Adrenal gland (tissue), 12 donors: Measurements from ENCODE around the gene MAN1A1. TPM values are rescaled to one million over a fixed set of nuclear protein-coding genes. Genes with fewer than 3 reads are reported as not detected.

Experiments
- DNase-seq, 7 donors: peaks; one replicate each; pipeline ENCODE4 v3.0.0-alpha.2; 2019 to 2020
- H3K27ac ChIP-seq, 5 donors: fragments of 200-600 bp; sonication (generic) in 4 of 5; 1 replicate in 3 of 5; 2 replicates in 2 of 5; pipeline versions ENCODE4 v1.5.1 to v1.8.0; 2016 to 2020; ENCODE audit warnings: mild to moderate bottlenecking in 1 of 5
- H3K27me3 ChIP-seq: fragments of 200-600 bp; 2 replicates; pipeline ENCODE4 v1.8.0; 2021
- H3K36me3 ChIP-seq, 2 donors: fragments of 200-600 bp; replicated peaks in 1 of 2; 1 replicate in 1 of 2; 2 replicates in 1 of 2; pipeline versions ENCODE4 v1.5.1 to v1.8.0; 2018 to 2022
- H3K4me1 ChIP-seq, 2 donors: fragments of 200-600 bp; replicated peaks in 1 of 2; 1 replicate in 1 of 2; 2 replicates in 1 of 2; pipeline versions ENCODE4 v1.5.1 to v1.8.0; 2018 to 2021
- H3K4me3 ChIP-seq, 4 donors: fragments of 200-600 bp; sonication (generic) in 3 of 4; one replicate each; pipeline ENCODE4 v1.5.1; 2016 to 2018
- H3K9me3 ChIP-seq, 3 donors: fragments of 200-600 bp; sonication (generic) in 1 of 3; replicated peaks in 1 of 3; 1 replicate in 2 of 3; 2 replicates in 1 of 3; pipeline versions ENCODE4 v1.5.1 to v1.8.0; 2016 to 2021
- POLR2A ChIP-seq, 2 donors: fragments of 450-650 bp; IDR thresholded peaks; one replicate each; pipeline ENCODE4 v1.6.1; 2017; ENCODE audit warnings: antibody characterized with exemption in 2 of 2, mild to moderate bottlenecking in 2 of 2, moderate library complexity in 1 of 2
- WGBS, 4 donors: extraction: QIAGEN DNeasy Blood & Tissue Kit in 2 of 4; methylation state at CpG; one replicate each; pipeline versions ENCODE4 v1.1.5 to v1.1.7; 2013 to 2017; 5-methylcytosine and 5-hydroxymethylcytosine counted together
- intact Hi-C, 2 donors: fragments of 100-400 bp; cut with DNase I; formaldehyde crosslinking; loops; one replicate each; pipeline versions ENCODE4 v1.14.1 to v1.15.0; 2022 to 2023
- polyA plus RNA-seq, 3 donors: library from polyadenylated mRNA; stranded (reverse); fragments of 200-250 nt in 2 of 3; fragments of 350-450 nt in 1 of 3; fragmentation: Illumina TruSeq in 1 of 3; extraction: RNeasy Lipid Tissue Mini Kit (QIAGEN cat#74804) in 1 of 3; gene quantifications; one replicate each; pipeline ENCODE4 v1.2.3, GENCODE V29; 2013 to 2014
- total RNA-seq, 9 donors: library from RNA; depleted of rRNA in 4 of 9; stranded (reverse); fragments of >200 nt in 4 of 9; fragments of 120-200 nt in 1 of 9; fragmentation: NEBNext Ultra II Directional in 1 of 9; extraction: Animal tissue kit (Norgen Biotek cat#: 25700) in 1 of 9; gene quantifications; one replicate each; pipeline versions ENCODE4 v1.1.0 to v1.2.4, GENCODE V29; 2013 to 2023
- TF ChIP-seq, protein P1 (sequence below), 6 experiments: fragments of 450-650 bp in 4 of 6; fragments of 200-600 bp in 2 of 6; sonication (generic) in 1 of 6; IDR thresholded peaks; 1 replicate in 5 of 6; 2 replicates in 1 of 6; pipeline versions ENCODE4 v1.5.1 to v1.8.0; 2016 to 2021; ENCODE audit warnings: antibody characterized with exemption in 6 of 6, mild to moderate bottlenecking in 2 of 6, moderate library complexity in 1 of 6
- donor health status: healthy with polysubstance abuse.
- donor health status: Bipolar disorder and iron deficiency.
- donor health status: DM: yes; HTN: yes; CAD: no.
- donor health status: DM: no; HTN: no; CAD: no.
- donor health status: DM: no; HTN: no; CAD: no.
- donor health status: DM: yes; HTN: yes; CAD: no.

Gene MAN1A1
- total and polyA plus RNA-seq, 12 donors, result 11.1 to 178 (median 108) TPM

DNA sequence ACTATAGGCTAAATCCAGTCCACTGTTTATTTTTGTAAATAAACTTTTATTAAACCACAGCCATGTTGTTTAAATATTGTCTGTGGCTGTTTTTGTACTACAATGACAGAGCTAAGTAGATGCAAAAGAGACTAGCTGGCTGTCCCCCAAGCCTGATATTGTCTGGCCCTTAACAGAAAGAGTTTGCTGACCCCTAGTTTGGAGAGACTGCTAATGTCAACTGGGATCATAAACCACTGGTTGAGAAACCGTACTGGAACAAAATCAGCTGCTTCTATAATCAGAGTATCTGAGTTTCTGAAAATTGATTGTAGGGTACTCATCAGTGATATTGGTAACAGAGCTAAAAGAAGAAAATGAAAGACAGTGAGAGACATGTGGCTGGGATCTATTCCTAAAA, 168.5 kb downstream of the MAN1A1 start:
- no peak for DNase-seq
- H3K4me3 ChIP-seq, result no peak overlapping the region
- H3K27me3 ChIP-seq, result no peaks in the 10 kb centered on the region
- H3K36me3 ChIP-seq, result peaks cover 0 to 10% of the 10 kb centered on the region in 2 donors
- H3K27ac ChIP-seq, result no peak overlapping the region
- 91 to 99% (median 95%) methylated on average over 1 of the region's 1 CpG for WGBS, 4 donors
- TF ChIP-seq, protein P1, sequence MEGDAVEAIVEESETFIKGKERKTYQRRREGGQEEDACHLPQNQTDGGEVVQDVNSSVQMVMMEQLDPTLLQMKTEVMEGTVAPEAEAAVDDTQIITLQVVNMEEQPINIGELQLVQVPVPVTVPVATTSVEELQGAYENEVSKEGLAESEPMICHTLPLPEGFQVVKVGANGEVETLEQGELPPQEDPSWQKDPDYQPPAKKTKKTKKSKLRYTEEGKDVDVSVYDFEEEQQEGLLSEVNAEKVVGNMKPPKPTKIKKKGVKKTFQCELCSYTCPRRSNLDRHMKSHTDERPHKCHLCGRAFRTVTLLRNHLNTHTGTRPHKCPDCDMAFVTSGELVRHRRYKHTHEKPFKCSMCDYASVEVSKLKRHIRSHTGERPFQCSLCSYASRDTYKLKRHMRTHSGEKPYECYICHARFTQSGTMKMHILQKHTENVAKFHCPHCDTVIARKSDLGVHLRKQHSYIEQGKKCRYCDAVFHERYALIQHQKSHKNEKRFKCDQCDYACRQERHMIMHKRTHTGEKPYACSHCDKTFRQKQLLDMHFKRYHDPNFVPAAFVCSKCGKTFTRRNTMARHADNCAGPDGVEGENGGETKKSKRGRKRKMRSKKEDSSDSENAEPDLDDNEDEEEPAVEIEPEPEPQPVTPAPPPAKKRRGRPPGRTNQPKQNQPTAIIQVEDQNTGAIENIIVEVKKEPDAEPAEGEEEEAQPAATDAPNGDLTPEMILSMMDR (IDR thresholded peaks at IDR 0.05), result no peak
- no peak for TF ChIP-seq POLR2A (IDR thresholded peaks at IDR 0.05)
- peaks cover 0 to 5% (median 0%) of the 10 kb centered on the region in 3 donors for H3K9me3 ChIP-seq
- intact Hi-C loops, result no loop called here
- H3K4me1 ChIP-seq, result no peaks in the 10 kb centered on the region

DNA sequence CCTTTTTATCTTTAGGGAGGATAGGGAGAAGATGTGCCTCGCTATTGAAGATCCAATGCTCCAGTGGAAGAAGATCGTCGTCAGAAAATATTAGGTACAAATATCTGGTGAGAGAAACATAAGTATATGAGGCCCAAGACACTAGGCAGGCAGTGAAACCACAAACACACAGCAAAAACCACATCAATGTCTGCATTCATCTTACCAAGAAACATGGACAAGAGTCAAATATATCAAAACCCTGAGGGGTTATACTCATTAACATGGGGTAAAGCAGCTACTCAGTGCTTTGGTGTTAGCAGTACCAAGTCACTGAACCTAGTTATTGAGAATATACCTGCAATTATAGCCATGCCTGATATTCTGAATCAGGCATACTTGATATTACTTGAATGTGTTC, 169.7 kb downstream of the MAN1A1 start:
- no peak for TF ChIP-seq POLR2A (IDR thresholded peaks at IDR 0.05)
- TF ChIP-seq, protein P1 (IDR thresholded peaks at IDR 0.05), result no peak
- peaks cover 0 to 10% of the 10 kb centered on the region in 2 donors for H3K36me3 ChIP-seq
- 89 to 97% (median 94%) methylated on average over 3 of the region's 3 CpGs for WGBS, 4 donors
- H3K9me3 ChIP-seq, result peaks cover 0 to 5% (median 0%) of the 10 kb centered on the region in 3 donors
- no peak overlapping the region for H3K4me3 ChIP-seq
- no peak for DNase-seq
- H3K4me1 ChIP-seq, result no peaks in the 10 kb centered on the region
- intact Hi-C loops, result no loop called here
- no peaks in the 10 kb centered on the region for H3K27me3 ChIP-seq
- H3K27ac ChIP-seq, result no peak overlapping the region

DNA sequence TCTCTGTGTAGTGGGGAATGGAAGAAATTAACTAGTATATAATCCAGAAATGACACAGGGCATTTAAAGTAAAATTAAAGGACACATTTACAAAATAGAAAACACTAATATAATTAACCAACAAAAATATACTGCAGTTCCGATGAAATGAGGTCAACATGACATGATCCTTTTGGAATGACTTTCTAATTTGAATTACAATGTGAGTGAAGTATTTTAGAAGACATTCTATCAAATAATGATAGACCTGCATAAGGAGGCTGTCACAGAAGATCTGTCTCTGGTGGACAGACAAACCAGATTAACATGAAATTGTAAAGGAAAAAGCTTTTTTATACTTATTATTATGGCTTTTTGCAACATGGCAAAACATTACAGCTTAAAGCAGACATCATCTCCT, 170.5 kb downstream of the MAN1A1 start:
- Histone ChIP-seq H3K4me3 (no peak overlapping the region), H3K27me3 (no peaks in the 10 kb centered on the region), H3K27ac (no peak overlapping the region), H3K9me3 (peaks cover 0 to 5% (median 0%) of the 10 kb centered on the region in 3 donors), H3K4me1 (no peaks in the 10 kb centered on the region), H3K36me3 (peaks cover 0 to 10% of the 10 kb centered on the region in 2 donors)
- no peak for DNase-seq
- TF ChIP-seq POLR2A (IDR thresholded peaks at IDR 0.05), result no peak
- TF ChIP-seq, protein P1 (IDR thresholded peaks at IDR 0.05), result no peak
- intact Hi-C loops, result no loop called here
- WGBS, 4 donors, result 49 to 62% (median 52%) methylated on average over 1 of the region's 1 CpG

DNA sequence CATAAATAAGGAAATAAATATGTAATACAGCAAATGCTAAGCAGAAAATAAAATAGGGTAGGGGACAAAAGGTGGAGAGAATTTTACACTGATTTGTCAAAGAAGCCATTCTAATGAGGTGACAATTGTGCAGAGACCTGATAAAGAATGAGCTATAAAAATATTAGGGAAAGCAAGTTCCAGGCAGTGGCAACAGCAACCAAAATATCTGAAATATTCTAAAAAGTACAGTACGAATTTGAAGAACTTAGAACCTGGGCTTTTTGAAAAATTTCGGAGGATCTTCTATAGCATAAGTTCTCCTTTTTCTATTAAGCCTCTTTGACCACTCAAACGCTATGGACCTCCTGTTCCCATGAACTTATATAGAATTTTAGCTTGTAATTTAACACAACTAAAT, 173.1 kb downstream of the MAN1A1 start:
- peaks cover 0 to 5% (median 0%) of the 10 kb centered on the region in 3 donors for H3K9me3 ChIP-seq
- TF ChIP-seq, protein P1 (IDR thresholded peaks at IDR 0.05), result no peak
- no peak for TF ChIP-seq POLR2A (IDR thresholded peaks at IDR 0.05)
- DNase-seq, result no peak
- H3K36me3 ChIP-seq, result peaks cover 0 to 10% of the 10 kb centered on the region in 2 donors
- H3K4me3 ChIP-seq, result no peak overlapping the region
- H3K4me1 ChIP-seq, result peaks cover 0 to 8% of the 10 kb centered on the region in 2 donors
- WGBS, 4 donors, result 83 to 96% (median 92%) methylated on average over 3 of the region's 3 CpGs
- intact Hi-C loops, result no loop called here
- H3K27ac ChIP-seq, result no peak overlapping the region
- H3K27me3 ChIP-seq, result no peaks in the 10 kb centered on the region
